Hematopoietic multipotent progenitor cell treated with erythropoietin and hydrocortisone succinate and interleukin-3 and kit ligand, for 17 days (in vitro differentiated cells): Measurements from ENCODE around the gene CHRNB4.

ENCODE experiments used
- DNase-seq: peaks from one replicate; pipeline ENCODE4 v3.0.0-alpha.2; 2015; ENCODE audit warnings: low spot score

CHRNB4 gene

DNA sequence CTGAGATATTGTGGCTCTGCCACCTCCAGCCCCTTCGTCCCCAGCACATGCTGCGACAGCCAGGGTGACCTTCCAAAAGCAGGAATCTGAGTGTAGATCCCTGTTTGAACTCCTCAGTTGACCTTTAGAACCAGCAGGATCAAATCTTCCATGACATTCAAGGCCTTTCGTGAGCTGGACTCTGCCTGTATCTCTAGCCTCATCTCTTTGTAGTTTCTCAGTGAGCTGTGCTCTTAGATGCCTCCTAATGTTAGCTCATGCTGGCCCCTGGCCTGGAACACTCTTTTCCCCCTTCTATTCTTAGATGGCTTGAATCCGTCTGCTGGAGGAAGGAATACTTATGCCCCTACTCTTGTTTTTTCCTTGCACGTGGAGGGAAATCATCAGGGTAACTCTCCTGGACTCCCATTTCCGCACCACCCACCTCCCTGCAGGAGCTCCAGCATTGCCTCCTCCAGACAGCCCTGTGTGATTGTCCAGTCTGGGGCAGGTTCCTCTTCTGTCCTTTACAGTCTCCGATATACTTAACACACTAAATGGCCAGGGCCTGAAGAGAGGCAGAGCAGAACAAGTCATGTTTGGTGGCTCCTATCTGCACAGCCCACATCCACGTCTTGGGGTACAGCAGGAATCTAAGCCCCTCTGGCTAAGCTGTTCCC, 26.7 kb upstream of the CHRNB4 start:
- no peak for DNase-seq

DNA sequence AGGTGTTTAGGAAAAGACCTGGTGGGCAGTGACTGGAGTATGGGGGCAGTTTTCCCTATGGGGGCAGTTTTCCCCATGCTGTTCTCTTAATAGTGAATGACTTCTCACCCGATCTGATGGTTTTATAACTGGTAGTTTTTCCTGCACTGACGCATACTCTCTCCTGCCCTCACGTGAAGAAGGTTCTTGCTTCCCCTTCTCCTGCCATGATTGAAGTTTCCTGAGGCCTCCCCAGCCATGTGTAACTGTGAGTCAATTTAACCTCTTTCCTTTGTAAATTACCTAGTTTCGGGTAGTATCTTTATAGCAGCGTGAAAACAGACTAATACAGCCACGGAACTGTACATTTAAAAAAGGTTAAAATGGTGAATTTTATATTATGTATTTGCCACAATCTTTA, 25.0 kb upstream of the CHRNB4 start:
- no peak for DNase-seq

DNA sequence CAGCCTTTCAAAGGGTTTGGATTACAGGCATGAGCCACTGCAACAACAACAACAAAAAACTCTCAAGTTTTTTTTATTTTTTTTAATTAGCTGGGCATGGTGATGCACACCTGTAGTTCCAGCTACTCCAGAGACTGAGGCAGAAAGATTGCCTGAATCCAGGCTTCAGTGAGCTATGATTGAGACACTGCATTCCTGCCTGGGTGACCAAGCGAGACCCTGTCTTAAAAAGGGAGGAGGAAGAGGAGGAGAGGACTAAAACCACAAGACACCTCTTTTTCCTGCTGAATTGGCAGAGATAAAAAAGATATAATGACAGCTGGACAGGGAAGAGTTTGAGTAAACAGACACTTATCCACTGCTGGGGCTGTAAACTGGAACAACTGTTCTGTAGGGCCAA, 22.7 kb upstream of the CHRNB4 start:
- DNase-seq, result no peak

DNA sequence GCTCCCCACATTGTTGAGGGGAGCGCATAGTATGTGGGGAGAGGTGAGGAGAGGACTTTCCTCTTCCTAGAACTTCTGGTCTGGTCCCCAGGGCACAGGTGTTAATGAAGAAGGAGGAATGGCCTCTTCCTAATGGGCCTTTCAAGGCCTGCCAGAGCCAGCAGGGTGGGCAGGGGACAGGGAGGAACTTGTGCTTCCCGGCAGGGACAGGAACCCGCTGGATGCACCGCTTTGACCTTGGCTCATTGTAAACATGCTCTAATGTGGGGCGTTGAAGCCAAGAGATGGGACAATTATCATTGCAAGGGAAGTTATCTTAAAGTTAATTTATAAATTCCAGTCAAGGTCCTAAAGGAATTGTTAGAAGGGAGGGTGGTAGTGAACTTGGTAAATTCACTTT, 21.0 kb upstream of the CHRNB4 start:
- DNase-seq, result no peak

DNA sequence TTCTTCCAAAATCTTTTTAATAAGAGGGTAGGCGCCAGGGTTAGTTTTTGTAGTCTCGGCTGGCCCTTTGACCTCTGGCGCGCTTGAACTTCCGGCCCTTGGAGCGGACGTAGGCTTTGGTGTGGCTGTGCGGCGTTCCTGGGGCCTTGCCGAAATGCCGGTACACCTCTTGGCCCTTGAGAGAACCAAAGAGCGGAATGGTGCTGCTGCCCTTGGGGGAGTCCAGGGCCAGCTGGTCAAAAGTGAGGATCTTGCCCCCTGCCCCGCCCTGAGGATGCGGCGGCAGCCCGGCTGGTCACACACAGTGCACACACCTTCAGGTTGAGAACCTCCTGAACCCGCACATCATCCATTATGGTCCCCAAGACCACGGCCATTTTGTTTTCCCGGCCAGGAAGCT, 20.0 kb upstream of the CHRNB4 start:
- DNase-seq, result no peak

DNA sequence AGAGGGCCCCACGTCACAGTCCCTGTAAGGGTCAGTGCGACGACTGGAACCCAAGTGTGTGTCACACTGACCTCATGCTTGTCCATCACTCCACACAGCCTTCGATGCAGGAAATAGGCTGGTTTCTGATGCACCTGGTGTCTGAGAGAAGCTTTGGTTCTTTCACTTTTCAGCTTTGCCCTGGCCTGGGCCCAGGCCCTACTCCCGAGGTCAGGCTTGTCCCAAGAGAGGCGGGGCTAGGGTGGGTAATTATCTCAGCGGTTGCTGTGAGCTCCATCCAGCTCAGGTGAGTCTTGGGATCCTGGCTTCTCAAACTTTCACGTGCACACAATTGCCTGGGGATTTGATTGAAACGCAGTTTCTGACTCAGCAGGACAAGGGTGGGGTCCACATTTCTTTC, 19.6 kb upstream of the CHRNB4 start:
- no peak for DNase-seq

DNA sequence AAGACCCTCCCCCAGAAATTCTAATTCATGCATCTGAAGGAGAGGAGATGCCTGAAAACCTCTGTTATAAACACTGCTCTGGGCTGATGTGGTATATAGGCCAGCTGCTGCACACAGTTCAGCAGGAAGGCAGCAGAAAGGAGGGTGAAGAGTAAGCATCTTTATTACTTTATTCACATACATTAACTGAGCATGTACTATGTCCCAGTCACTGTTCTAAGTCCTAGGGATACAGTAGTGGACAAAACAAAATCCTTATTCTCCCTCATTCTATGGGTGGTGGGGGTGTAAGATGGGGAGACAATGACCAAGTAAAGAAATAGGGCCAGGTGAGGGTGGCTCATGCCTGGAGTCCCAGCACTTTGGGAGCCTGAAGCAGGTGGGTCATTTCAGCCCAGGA, 17.8 kb upstream of the CHRNB4 start:
- DNase-seq, result no peak

DNA sequence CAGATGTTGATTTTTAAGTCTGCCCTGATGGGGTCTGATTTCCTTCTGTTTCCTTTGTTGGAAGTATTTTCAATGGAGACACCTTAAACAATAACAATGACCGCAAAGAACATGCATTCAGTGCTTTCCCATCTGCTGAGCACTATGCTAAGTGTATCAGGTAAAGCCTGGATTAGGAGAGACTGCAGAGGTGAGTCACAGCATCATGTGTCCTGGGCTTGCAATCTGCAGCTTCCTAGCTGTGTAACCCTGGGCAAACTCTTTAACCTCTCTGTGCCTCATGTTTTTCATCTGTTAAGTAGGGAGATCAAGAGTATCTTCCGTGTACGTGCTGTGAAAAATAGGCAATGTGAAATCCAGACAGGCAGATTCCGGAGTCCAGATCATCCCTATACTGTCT, 13.3 kb upstream of the CHRNB4 start:
- DNase-seq, result no peak

DNA sequence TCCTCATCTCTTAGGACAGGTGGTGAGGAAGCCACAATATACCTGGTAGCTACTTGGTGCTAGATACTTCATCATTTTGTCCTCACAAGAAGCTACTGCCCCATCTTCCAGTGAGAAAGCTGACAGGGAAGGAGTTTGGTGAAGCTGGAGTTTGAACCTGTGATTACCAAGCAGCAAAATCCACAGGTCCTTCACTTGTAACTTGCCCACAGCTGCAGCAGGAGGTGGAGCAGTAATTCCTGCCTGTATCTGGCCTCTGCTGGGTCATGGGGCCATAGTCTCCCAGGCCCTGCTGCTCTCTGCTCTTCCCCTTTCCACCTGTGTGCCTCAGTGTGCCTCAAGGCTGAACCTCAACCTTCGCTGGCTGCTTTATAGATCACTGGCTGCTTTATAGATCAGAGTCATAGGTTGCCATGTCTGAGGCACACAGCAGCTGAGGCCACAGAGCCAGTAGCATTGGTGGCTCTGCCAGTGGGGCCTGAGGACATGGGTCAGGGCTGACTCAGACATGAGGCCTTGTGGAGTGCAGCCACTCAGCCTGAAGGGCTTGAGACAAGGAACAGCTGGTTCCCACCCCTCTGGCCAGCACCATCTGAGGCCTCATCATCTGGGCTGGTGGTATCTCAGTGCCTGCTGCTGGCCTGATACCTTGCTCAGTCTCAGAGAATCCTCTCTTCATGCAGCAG, 11.1 kb upstream of the CHRNB4 start:
- DNase-seq, result no peak

DNA sequence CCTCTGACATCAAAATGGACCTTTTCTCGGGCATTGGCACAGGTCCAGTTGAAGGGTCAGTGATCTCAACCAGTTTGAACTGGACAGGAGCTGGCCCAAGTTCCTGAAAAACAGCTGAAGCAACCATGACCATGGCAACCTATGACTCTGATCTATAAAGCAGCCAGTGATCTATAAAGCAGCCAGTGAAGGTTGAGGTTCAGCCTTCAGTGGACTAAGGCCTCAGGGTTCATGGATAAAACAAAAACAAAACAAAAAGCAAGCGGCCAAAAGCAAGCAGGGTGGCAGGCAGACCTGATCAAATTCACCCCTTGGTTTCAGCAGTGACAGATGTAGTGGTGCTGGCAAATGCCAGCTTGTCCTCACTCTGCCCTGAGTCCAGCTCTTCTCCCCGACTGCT, 10.0 kb upstream of the CHRNB4 start:
- no peak for DNase-seq

DNA sequence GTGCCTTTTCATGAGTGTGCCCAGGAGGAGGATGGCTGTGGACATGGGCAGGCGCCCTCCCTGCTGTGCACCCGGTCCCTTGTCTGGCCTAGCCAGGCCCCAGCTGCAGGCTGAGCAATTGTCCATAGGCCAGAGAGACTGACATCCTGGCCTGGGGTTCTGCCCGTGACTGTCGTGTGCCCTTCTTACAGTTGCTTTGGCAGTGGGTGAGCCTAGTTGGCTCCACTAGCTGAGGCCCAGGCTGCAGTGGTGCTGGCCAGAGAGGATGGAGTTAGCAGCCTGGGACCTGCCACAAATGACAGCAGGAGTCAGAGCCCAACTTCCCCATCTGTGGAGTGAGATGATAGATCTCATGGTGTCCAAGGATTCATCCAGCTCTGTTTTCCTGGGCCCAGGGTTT, 9.0 kb upstream of the CHRNB4 start:
- no peak for DNase-seq

DNA sequence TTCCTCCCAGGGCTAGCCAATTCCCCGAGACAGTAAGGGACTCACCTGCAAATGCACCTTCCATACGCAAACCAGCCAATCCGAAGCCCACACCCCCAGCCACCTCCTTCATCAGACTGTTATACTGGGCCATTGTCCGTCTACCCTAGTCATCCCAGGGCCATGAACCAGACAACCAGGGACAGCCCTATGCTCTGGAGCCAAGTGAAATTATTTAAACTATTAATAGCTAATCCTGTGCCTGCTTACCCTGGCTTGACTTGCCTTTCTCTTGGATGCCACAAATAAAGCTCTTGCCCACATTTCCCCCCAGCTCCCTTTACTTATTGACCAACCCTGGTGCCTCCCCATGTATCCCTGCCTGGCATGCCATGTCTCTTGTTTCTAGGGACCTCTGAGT, 4.0 kb upstream of the CHRNB4 start:
- DNase-seq, result no peak

DNA sequence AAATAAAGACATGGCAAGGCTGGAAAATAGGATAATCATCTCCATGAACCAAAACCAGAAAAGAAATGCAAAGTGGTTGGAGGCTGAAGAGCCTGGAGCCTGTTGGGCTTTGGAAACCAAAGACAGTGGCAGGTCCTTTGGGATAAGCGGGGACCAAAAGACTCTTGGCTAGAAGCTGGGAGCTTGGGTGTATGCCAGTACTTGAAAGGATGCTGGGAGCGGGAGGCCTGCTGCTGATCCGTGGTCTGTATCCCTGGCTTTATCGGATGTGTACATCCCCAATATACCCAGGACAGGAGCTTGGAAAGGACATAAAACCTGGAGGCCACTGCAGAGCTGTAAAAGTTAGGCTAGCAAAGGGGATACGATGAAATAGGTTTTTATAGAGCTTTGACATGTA, 1.3 kb upstream of the CHRNB4 start:
- DNase-seq, result no peak

DNA sequence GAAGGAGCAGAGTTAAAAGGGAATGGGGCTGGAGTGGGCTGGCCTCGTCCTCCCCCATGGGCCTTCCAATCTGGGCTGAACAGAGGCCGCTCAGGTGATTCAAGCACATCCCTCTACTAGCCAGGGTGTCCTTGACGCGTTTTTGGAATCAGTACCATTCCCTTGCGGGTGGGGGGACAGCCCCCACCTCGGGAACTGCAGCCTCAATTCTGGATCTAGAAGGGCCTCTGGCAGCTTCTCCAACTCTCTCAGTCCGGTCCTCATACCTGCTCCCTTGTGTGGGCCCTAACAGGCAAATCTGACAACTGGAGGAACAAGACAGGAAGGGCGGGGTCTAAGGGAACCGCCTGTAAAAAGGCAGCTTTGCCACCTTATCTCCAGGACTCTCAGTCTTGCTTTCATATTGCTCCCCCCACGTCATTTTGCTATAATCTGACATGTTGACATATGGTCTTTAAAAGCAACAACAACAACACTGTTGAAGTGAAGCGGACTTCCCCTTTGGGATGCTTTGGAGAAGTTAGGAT, 802 bp upstream of the CHRNB4 start:
- no peak for DNase-seq

DNA sequence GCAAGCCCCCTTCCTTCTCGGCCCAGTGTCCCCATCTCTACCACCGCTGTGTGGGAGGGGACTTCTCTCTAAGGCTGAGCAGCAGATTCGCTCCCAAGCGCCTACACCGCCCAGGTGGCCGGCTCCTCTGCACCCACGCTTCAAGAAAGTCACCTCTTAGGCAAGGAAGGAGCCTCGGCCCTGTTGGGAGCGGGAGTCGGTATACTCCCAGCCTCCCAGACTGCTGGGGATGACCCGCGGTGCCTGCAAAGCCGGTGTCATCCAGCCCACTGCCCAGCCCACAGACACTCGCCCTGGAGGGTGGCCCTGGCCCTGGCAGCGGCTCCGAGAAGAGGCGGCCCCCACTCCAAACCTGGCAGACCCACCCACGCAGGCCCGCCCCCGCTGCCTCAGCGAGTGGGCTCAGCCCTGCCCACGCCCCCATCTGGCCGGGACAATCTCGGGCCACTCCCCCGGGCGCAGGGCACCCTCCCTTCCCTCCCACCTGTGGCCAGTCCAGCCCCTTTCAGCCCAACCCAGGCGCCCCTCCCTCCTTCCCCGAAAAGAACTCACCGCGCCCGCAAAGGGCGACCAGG, 396 bp downstream of the CHRNB4 start:
- no peak for DNase-seq

DNA sequence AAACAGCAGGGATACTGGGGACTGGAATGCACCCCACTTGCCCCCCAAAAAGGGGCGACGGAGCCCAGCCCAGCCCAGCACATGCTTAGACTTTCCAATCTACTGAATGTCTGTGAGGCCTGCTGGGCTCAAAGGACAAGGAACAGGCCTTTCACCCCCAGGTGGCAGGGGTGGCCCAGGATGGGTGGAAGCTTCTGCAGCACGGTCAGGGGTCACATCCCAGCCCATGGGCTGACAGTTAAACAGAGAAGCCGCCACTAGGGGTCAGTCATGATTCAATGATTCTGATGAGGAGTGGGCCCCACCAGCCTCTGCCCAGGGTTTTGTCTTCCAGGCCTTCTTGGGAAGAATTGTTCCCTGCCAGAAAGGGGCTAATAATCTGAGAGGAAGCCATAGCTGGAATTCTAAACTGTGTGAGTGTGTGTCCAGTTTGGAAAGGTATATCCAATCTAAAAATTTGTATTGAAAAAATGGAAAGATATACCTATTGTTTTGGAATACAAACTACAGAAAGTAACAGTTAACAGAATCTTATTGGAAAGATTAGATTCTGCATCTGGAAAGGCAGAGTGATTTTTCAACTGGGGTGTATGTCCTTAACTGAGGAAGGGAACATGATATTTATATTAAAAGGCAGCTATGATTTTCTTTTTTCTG, 2.2 kb downstream of the CHRNB4 start:
- no peak for DNase-seq

DNA sequence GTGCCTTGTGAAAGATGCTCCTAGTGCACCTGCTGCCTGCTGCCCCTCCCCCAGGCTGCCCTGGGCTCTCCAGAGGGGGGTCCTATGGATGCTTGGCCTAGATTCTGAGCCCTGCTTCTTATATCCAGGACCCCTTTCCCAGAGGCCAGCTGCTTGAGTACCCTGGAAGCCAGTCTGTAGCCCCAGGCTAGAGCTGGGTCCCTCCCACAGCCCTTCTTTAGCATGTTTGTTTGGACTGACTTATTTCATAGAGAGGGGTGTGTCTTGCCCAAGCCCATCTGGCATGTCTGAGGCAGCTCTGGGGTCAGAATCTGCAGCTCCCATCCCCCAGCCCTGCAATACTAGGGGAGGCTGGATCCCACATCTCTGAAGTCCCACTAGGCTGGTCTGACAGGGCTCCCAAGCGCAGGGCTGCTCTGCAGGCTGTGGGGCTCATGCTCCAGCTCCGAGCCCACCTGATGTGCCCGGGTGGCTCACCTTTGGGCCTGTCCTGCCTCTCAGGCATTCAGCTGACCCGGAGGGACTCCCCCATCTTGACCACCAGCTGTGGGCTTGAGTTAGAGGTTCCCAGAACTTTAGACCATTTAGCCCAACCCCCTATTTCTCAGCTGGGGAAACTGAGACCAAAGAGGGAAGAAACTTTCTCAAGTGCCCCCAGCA, 3.1 kb downstream of the CHRNB4 start:
- no peak for DNase-seq

DNA sequence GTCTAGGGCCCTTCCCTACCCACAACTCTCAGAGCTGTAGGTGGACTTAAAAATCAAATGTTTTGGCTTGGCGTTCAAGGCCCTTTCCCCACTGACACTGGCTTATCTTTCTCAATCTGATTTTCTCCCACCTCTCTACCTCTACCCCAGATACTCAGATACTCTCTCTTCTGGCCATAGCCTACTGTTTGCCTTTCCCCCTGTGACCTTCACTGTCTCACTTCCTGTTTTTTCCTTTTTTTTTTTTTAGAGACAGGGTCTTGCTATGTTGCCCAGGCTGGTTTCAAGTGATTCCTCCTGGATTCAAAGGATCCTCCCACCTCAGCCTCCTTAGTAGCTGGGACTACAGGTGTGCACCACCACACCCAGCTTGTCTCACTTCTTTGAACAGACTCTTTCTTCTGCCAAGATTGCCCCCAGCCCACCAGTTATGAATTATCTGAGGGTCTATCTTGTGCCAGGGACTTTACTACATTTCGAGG, 4.6 kb downstream of the CHRNB4 start:
- DNase-seq, result no peak

DNA sequence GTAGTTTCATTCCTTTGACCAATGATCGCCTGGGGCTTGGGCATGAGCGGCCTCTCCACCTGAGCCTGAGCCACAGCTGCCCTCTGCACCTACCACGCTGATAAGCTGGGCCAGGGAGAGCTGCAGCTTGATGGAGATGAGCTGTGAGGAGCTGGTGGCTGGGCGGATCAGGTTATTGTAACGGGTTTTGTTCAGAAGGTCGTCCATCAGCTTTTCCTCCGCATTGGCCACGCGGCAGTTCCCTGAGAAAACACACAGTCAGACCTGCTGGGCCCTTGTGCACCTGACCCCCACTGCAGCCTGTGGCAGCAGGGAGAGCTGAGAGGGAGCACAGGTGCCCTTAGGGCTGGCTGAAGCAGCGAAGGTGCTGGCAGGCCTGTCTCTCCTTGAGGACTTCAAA, 5.7 kb downstream of the CHRNB4 start:
- DNase-seq, result no peak

DNA sequence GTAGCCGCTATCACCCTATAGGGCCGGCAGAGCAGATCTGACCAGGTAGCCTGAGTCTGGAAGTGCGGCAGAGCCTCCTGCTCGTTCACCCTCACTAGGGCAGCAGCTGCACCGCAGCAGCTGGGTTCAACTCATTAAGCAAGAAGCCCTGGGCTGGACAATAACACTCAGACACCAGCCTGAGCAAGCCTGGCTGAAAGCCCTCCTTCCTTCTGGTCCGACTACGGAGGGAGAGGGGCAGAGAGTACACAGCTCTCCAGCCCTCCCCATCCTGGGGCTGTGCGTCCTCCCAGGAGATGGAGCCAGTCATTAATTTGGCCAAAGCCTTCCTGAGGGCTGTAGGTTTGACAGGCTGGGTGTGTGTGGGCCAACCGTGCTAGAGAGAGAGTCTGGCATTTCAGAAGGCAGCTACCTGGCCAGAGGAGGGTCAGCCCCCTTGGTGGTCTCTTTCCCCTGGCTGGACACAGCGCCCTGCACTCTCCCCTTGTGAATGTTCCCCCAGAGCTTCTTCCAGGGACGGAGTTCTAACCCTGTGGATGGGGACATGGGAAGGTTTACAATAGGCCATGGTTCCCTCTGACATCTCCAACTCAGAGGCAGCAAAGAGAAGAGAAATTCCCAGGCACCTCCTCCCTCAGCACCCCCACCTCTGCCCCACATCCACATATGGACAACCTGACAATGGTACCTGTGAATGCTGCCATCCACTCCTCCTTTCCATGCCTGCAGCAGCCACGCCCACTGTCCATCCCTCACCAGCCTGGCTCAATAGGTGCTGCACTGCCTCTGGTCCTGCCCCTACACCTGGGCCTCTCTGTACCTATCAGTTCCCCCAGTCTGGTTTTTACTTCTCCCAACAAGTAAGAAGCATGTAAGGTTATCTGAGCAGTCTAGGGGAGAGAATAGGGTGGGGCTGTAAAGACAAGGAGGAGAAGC, 6.5 kb downstream of the CHRNB4 start:
- DNase-seq, result no peak

DNA sequence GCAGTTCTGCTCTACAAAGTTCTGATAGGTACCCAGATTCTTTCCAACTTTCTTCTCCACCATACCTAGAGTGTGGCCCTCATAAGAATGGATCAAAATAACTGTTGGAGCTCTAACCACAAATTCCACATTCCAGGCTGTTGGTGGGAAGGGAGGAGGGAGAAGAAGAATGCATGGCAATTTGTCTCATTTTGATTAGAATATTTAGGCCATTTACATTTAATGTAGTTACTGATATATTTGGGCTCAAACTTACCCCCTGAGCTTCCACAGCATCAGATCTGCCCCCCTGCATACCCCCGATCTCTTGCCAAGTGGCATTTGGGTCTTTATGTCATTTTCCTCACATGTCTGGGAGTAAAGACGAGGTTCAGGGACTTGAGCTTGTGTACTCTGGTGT, 7.7 kb downstream of the CHRNB4 start:
- no peak for DNase-seq
